OCI-LY1 (cell line): ENCODE results near the gene UBE2N.
"Not testable (repeated sequence)": the region's sequence is repeated elsewhere in the genome, so short reads cannot be mapped to it uniquely, and the experiment has no call there.

Experiments
- H2AFZ ChIP-seq: fragments of 200-600 bp; sonication (generic), shearing (Covaris generic); 2 replicates; pipeline ENCODE4 v1.6.0; 2014; ENCODE audit warnings: antibody characterized with exemption, mild to moderate bottlenecking, low read length
- H3F3A ChIP-seq: fragments of 200-600 bp; sonication (generic), shearing (Covaris generic); 2 replicates; pipeline ENCODE4 v1.6.0; 2014; ENCODE audit warnings: mild to moderate bottlenecking, antibody characterized with exemption, low read length, moderate library complexity; ENCODE audit not compliant: insufficient read depth
- H3K27ac ChIP-seq: fragments of 200-600 bp; sonication (generic); 2 replicates; pipeline ENCODE4 v1.5.1; 2014; ENCODE audit warnings: low read length, mixed run types, mild to moderate bottlenecking, low read depth; ENCODE audit not compliant: poor library complexity, severe bottlenecking
- H3K27me3 ChIP-seq: fragments of 200-600 bp; sonication (generic); 2 replicates; pipeline ENCODE4 v1.6.0; 2014; ENCODE audit warnings: antibody characterized with exemption, mild to moderate bottlenecking, low read length, moderate library complexity; ENCODE audit not compliant: insufficient read depth
- H3K36me3 ChIP-seq: fragments of 200-600 bp; sonication (generic); 2 replicates; pipeline ENCODE4 v1.6.1; 2014; ENCODE audit warnings: mild to moderate bottlenecking, antibody characterized with exemption, low read length, moderate library complexity, mixed read lengths; ENCODE audit not compliant: insufficient read depth
- H3K4me1 ChIP-seq: fragments of 200-600 bp; sonication (generic); 2 replicates; pipeline ENCODE4 v1.5.1; 2014; ENCODE audit warnings: mild to moderate bottlenecking, low read length, moderate library complexity; ENCODE audit not compliant: insufficient read depth, severe bottlenecking
- H3K4me2 ChIP-seq: fragments of 200-600 bp; sonication (generic), shearing (Covaris generic); 2 replicates; pipeline ENCODE4 v1.6.1; 2014; ENCODE audit warnings: low read length
- H3K4me3 ChIP-seq: fragments of 200-600 bp; sonication (generic); 2 replicates; pipeline ENCODE4 v1.5.1; 2014; ENCODE audit warnings: low read length, low read depth, mild to moderate bottlenecking, mixed read lengths; ENCODE audit not compliant: poor library complexity, severe bottlenecking
- H3K79me2 ChIP-seq: fragments of 200-600 bp; shearing (Covaris generic); 2 replicates; pipeline ENCODE4 v1.6.1; 2016; ENCODE audit warnings: mixed run types, low read length, mixed read lengths; ENCODE audit not compliant: insufficient read depth
- H3K9ac ChIP-seq: fragments of 200-600 bp; sonication (generic), shearing (Covaris generic); 2 replicates; pipeline ENCODE4 v1.6.1; 2014; ENCODE audit warnings: mild to moderate bottlenecking, low read length, mixed read lengths
- H3K9me2 ChIP-seq: fragments of 200-600 bp; sonication (generic), shearing (Covaris generic); 2 replicates; pipeline ENCODE4 v1.6.1; 2014; ENCODE audit warnings: low read depth, mild to moderate bottlenecking, low read length, mixed read lengths
- H3K9me3 ChIP-seq: fragments of 200-600 bp; shearing (Covaris generic); 2 replicates; pipeline ENCODE4 v1.6.1; 2014; ENCODE audit warnings: low read length, mixed read lengths
- H4K20me1 ChIP-seq: fragments of 200-600 bp; sonication (generic), shearing (Covaris generic); 2 replicates; pipeline ENCODE4 v1.6.0; 2016; ENCODE audit warnings: mild to moderate bottlenecking, low read length; ENCODE audit not compliant: insufficient read depth
- EZH2 ChIP-seq: fragments of 200-600 bp; sonication (generic), shearing (Covaris generic); IDR thresholded peaks from 2 replicates; pipeline ENCODE4 v1.8.0; 2017; ENCODE audit warnings: borderline replicate concordance, mixed run types, mild to moderate bottlenecking, antibody characterized with exemption, low read length, moderate library complexity, mixed read lengths
- TF ChIP-seq, protein P1 (sequence below): fragments of 200-600 bp; sonication (generic), shearing (Covaris generic); IDR thresholded peaks from 2 replicates; pipeline ENCODE4 v1.5.1; 2017; ENCODE audit warnings: mild to moderate bottlenecking, antibody characterized with exemption, low read length, moderate library complexity, mixed read lengths

UBE2N gene

DNA sequence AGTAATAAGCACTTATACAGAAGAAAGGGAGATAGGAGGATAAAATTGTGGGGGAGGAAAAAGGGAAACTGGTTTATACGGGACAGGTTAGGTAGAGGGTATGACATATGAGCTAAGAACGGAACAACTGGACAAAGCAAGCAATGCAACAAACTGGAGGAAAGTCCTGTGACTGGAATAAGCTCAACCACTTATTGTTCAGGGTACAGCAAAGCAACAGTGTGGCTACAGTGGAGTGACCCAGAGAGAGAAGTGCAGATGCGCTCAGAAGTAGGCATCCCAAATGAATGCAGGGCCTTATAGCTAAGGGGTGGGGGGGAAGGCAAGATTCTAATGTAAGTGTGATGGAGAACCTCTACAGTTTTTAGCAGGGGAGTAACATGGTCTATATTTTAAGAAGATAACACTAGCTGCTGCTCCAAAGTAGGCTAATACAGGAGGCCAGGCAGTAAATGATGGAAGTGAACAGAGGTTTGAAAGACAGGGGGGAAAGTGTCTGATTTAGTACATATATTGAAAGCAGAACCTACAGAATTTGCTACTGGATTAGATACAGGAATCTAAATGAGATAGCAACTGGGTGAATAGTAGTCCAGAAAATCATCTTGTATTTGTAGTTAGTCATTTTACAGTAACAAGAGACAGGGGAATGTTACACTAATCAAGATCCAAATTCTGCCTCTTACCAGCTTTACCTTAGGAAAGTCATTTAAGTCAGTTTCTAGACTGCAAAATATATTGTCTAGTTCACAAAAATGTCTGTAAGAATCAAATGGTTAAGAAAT lies 3.3 kb downstream of the UBE2N start:
- Histone ChIP-seq H3K79me2 (peaks cover 77% of the 10 kb centered on the region), H4K20me1 (peaks cover 6% of the 10 kb centered on the region; the same call in 1 of the 2 replicates), H3K9me2 (no peaks in the 10 kb centered on the region), H3K36me3 (no peaks in the 10 kb centered on the region), H3K27ac (no peak overlapping the region), H2AFZ (no peak overlapping the region), H3K4me3 (peak overlapping the region; percentile 0), H3K9ac (no peak overlapping the region), H3K4me1 (peaks cover 71% of the 10 kb centered on the region), H3K9me3 (no peaks in the 10 kb centered on the region), H3K27me3 (no peaks in the 10 kb centered on the region), H3K4me2 (peak overlapping the region; percentile 91), H3F3A (no peaks in the 10 kb centered on the region)
- TF ChIP-seq EZH2: no peak
- TF ChIP-seq, protein P1, sequence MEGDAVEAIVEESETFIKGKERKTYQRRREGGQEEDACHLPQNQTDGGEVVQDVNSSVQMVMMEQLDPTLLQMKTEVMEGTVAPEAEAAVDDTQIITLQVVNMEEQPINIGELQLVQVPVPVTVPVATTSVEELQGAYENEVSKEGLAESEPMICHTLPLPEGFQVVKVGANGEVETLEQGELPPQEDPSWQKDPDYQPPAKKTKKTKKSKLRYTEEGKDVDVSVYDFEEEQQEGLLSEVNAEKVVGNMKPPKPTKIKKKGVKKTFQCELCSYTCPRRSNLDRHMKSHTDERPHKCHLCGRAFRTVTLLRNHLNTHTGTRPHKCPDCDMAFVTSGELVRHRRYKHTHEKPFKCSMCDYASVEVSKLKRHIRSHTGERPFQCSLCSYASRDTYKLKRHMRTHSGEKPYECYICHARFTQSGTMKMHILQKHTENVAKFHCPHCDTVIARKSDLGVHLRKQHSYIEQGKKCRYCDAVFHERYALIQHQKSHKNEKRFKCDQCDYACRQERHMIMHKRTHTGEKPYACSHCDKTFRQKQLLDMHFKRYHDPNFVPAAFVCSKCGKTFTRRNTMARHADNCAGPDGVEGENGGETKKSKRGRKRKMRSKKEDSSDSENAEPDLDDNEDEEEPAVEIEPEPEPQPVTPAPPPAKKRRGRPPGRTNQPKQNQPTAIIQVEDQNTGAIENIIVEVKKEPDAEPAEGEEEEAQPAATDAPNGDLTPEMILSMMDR: no peak

GRCh38 chr12:93434256-93434865 lies 7.4 kb downstream of the UBE2N start:
- Histone ChIP-seq H3K9me3 (no peaks in the 10 kb centered on the region), H3K27me3 (no peaks in the 10 kb centered on the region), H3K9me2 (no peaks in the 10 kb centered on the region), H4K20me1 (peaks cover 5% of the 10 kb centered on the region; the same call in 1 of the 2 replicates), H2AFZ (no peak overlapping the region), H3K4me1 (peaks cover 43% of the 10 kb centered on the region), H3F3A (no peaks in the 10 kb centered on the region), H3K79me2 (peaks cover 95% of the 10 kb centered on the region), H3K4me3 (no peak overlapping the region), H3K9ac (no peak overlapping the region), H3K4me2 (no peak overlapping the region), H3K27ac (no peak overlapping the region), H3K36me3 (no peaks in the 10 kb centered on the region)
- no peak for TF ChIP-seq EZH2
- TF ChIP-seq, protein P1: no peak

DNA sequence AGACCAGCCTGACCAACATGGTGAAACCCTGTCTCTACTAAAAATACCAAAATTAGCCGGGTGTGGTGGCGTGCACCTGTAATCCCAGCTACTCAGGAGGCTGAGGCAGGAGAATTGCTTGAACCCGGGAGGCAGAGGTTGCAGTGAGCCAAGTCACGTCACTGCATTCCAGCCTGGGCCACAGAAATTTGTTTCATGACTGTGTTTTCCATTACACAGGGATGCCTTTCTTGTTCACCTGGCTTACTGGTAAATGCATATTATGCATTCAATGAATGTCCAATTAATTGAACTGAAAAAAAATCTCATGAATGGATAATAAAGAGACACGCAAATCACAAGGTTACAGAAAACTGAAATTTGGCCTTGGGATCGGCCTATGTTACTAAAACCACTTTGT lies 9.7 kb downstream of the UBE2N start:
- Histone ChIP-seq H3K79me2 (peaks cover 95% of the 10 kb centered on the region), H4K20me1 (peaks cover 12% of the 10 kb centered on the region; the same call in 1 of the 2 replicates), H3K4me1 (peaks cover 31% of the 10 kb centered on the region)
- not testable (repeated sequence) for H3K9me3 ChIP-seq, H3F3A ChIP-seq, H3K27me3 ChIP-seq, H2AFZ ChIP-seq, H3K4me2 ChIP-seq, H3K9me2 ChIP-seq, H3K4me3 ChIP-seq, H3K36me3 ChIP-seq, H3K9ac ChIP-seq, H3K27ac ChIP-seq
